HFF-Myc (cell line): ENCODE measurements around the gene ZBTB47.

Experiments
- DNase-seq: peaks from one replicate; pipeline ENCODE4 v3.0.0-alpha.2; 2011; ENCODE audit warnings: low read depth; ENCODE audit errors: extremely low read depth
- H3K4me3 ChIP-seq: replicated peaks from 2 replicates; pipeline ENCODE4 v1.5.1; 2011; ENCODE audit warnings: low read depth, mild to moderate bottlenecking, control low read depth, low read length
- CTCF ChIP-seq: IDR thresholded peaks from 2 replicates; pipeline ENCODE4 v1.5.1; 2012; ENCODE audit warnings: mild to moderate bottlenecking, low read depth, low read length, control low read depth; ENCODE audit errors: missing control alignments

The ZBTB47 gene

GRCh38 chr3:42708611-42709151 lies 55.2 kb downstream of the ZBTB47 start:
- DNase-seq: no peak
- no peak for TF ChIP-seq CTCF

GRCh38 chr3:42709621-42710020 lies 56.1 kb downstream of the ZBTB47 start:
- TF ChIP-seq CTCF: no peak
- no peak overlapping the region for H3K4me3 ChIP-seq

More at GRCh38 chr3:42708611-42709151, 55.2 kb downstream of the ZBTB47 start:
- no peak overlapping the region for H3K4me3 ChIP-seq

GRCh38 chr3:42710323-42711021 lies 57.0 kb downstream of the ZBTB47 start:
- DNase-seq: no peak
- no peak overlapping the region for H3K4me3 ChIP-seq
- no peak for TF ChIP-seq CTCF

More at GRCh38 chr3:42709621-42710020, 56.1 kb downstream of the ZBTB47 start:
- no peak for DNase-seq

- no peak overlapping the region for H3K4me3 ChIP-seq
- no peak for DNase-seq
- TF ChIP-seq CTCF: peak; percentile 3
Observed at GRCh38 chr3:42711491-42712343, 58.2 kb downstream of the ZBTB47 start.

GRCh38 chr3:42712344-42712648 lies 58.8 kb downstream of the ZBTB47 start:
- no peak overlapping the region for H3K4me3 ChIP-seq

GRCh38 chr3:42712688-42713372 lies 59.3 kb downstream of the ZBTB47 start:
- TF ChIP-seq CTCF: no peak
- H3K4me3 ChIP-seq: no peak overlapping the region
- no peak for DNase-seq

More at GRCh38 chr3:42712344-42712648, 58.8 kb downstream of the ZBTB47 start:
- DNase-seq: no peak
- TF ChIP-seq CTCF: no peak
